Right kidney (tissue), 1 donor: ENCODE results near the gene WDR18.
"Not testable (repeated sequence)": the region's sequence is repeated elsewhere in the genome, so short reads cannot be mapped to it uniquely, and the experiment has no call there.

Experiments used
- DNase-seq: peaks from one replicate; pipeline ENCODE4 v3.0.0-alpha.2; 2016

Gene WDR18

GRCh38 chr19:947707-948539 lies 36.2 kb upstream of the WDR18 start:
- no peak for DNase-seq

GRCh38 chr19:948842-949496 lies 35.2 kb upstream of the WDR18 start:
- no peak for DNase-seq

- DNase-seq = no peak
These were observed 33.6 kb upstream of the WDR18 start for GRCh38 chr19:950352-951066.

GRCh38 chr19:952049-952679 lies 32.0 kb upstream of the WDR18 start:
- no peak for DNase-seq

GRCh38 chr19:952680-953444 lies 31.3 kb upstream of the WDR18 start:
- peak; percentile 70 for DNase-seq

- DNase-seq = peak; percentile 61
These were observed 30.5 kb upstream of the WDR18 start for GRCh38 chr19:953445-954271.

- no peak for DNase-seq
These were observed 29.9 kb upstream of the WDR18 start for GRCh38 chr19:954272-954671.

GRCh38 chr19:954672-955494 lies 29.3 kb upstream of the WDR18 start:
- DNase-seq = peak; percentile 81

GRCh38 chr19:955803-956765 lies 28.1 kb upstream of the WDR18 start:
- peak; percentile 83 for DNase-seq

- DNase-seq = peak; percentile 66
These were observed 27.2 kb upstream of the WDR18 start for GRCh38 chr19:956766-957440.

GRCh38 chr19:957578-957977 lies 26.6 kb upstream of the WDR18 start:
- not testable (repeated sequence) for DNase-seq

- no peak for DNase-seq
These were observed 24.9 kb upstream of the WDR18 start for GRCh38 chr19:958967-959855.

GRCh38 chr19:960020-960419 lies 24.1 kb upstream of the WDR18 start:
- DNase-seq = no peak

GRCh38 chr19:960601-960938 lies 23.6 kb upstream of the WDR18 start:
- no peak for DNase-seq

GRCh38 chr19:961866-962620 lies 22.1 kb upstream of the WDR18 start:
- DNase-seq = no peak

- no peak for DNase-seq
These were observed 21.3 kb upstream of the WDR18 start for GRCh38 chr19:962683-963400.
